Hematopoietic multipotent progenitor cell (in vitro differentiated cells): Measurements from ENCODE around the gene APBA1. TPM values are rescaled to one million over a fixed set of nuclear protein-coding genes. Genes with fewer than 3 reads are reported as not detected.

Experiments
- DNase-seq, 3 donors: peaks; one replicate each; pipeline ENCODE4 v3.0.0-alpha.2; 2011 to 2015; ENCODE audit warnings: low read depth in 2 of 3, low spot score in 2 of 3
- total RNA-seq: library from RNA; depleted of rRNA; stranded (reverse); fragments of >200 nt; gene quantifications from one replicate; pipeline ENCODE4 v1.2.3, GENCODE V29; 2012

APBA1 gene
- total RNA-seq, 1 donor = 0.27 TPM

DNA sequence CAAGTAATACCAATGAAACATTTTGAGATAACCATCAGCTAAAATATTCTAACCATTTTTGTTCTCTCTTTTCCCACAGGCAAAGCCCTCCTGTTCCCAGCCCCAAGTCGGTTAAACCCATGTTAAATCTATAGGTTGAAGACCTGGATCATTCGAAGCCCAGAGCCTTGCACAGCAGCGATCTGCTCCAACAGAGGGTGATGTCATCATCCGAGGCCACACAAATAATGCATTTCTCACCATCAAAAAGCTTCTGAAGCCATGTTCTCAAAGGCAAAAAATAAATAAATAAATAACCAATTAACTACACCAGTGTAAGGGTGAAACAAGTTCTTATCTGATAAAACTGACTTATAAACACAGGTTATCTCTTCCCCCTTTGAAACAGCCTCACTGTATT, 178.0 kb downstream of the APBA1 start:
- no peak for DNase-seq

- DNase-seq = no peak
Observed at GRCh38 chr9:69486498-69486897, 185.7 kb downstream of the APBA1 start.

GRCh38 chr9:69485466-69485865, 186.7 kb downstream of the APBA1 start:
- DNase-seq = no peak

DNA sequence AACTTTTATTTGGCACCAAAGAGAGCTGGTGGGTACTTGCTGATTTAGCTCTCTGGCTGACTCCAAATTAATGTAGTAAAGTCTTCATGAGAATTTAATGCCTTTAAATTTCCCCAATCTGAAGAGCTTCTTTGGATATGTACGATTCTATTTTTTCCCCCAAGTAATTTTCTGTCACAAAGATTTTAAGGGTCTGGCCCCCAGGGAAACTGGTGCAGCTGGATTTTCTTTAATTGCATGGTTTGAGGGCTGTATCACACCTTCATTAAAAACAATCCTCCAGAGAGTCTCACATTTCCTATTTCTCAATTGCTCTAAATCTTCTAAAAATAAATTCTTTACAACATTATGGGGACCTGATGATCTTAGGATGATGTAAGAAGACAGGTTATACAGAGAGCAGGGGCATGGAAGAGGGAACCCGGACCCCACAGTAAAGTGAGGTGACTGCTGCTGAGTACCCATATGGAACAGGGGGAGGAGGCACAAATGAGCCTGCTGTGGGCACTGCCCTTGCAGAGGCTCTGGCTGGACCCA, 188.2 kb downstream of the APBA1 start:
- no peak for DNase-seq

DNA sequence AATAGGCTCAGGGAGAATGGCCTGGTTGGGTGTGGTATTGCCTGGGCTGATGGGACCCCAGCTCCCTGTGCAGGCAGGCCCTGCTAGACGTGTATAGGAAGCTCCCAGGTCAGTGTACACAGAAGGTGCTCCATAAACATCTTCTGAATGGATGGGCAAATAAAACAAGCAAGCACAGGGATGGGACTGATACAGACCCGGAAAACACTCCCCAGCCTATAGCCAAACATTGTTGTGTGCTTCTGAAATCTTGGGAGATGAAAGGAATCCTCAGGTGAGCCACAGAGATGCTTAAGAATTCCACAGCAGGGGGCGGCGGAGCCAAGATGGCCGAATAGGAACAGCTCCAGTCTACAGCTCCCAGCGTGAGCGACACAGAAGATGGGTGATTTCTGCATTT, 195.4 kb downstream of the APBA1 start:
- no peak for DNase-seq

- no peak for DNase-seq
Observed at GRCh38 chr9:69476016-69476415, 196.2 kb downstream of the APBA1 start.

- DNase-seq = no peak
Observed at GRCh38 chr9:69474821-69475220, 197.3 kb downstream of the APBA1 start.

- DNase-seq = no peak
Observed at GRCh38 chr9:69472101-69472620, 200.0 kb downstream of the APBA1 start.

- no peak for DNase-seq
Observed at GRCh38 chr9:69471433-69471832, 200.7 kb downstream of the APBA1 start.

DNA sequence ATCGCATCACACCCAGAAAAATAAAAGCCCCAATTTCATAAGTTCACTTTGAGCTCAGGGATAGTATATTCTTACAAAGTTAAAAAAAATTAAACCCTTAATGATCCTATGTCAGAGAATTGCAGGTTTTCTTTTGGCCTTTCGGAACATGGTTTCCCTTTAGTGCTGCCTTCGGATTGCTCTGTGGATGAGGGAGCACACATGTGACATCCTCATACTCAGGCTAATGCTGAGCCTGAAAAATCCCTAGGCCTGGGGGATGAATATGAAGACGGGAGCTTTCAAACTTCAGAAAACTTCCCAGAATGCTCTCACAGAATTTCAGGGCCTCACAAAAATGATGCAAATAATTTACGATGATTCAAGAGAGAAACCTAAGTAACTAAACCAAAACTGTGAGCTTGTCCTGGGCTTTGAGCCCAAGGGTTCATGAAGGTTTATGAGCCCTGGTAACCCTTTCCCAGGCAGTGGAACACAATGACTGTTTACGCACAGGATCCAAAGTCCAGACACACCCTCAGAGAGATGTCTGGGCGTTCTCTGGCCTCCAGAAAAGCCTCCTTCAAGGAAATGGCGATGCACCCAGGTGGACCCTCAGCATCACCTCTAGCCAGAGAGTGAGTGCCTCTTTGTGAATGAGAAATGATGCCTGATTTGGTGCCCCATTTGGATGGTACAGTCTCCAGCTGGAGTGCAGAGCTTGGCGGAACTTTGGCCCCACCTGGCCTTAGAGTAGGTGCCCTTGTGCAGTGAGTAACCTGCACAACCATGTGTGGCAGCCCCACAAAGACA, 201.8 kb downstream of the APBA1 start:
- no peak for DNase-seq

- no peak for DNase-seq
Observed at GRCh38 chr9:69469136-69469535, 203.0 kb downstream of the APBA1 start.

DNA sequence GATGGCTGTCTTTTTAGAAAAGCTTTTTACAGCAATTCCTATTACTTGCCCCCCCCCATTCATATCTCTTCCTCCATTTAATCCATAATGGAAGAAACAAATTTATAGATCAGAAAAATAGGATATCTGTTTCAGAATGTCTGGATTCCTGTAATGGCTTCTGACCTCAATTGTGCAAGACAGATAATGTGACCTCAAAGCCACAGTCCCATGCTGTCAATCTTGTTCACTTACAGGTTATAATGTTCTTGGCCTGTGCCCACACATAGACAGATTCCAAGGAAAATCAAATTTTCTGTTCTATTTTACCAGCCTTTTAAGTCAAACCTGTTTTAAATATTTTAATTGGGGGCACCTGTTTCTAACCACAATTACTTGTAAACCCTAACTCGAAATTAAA, 203.8 kb downstream of the APBA1 start:
- DNase-seq = no peak

DNA sequence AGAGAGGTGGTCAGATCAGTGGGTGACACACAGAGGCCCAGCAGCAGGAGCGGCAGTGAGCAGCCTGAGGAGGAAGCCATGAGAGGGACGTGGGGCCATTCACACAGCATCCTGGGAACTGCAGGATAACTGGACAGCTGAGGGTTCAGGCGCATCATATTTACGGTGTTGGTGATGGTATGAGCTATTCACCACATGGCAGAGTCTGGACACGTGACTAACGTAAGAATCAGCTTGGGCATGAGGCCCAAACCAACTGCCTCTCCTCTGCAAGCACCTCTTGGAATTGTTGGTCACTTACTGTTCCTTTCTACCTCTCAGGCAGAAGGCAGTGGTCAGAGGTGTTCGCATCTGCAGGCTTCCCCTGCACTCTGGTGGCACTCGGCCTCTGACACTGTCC, 206.0 kb downstream of the APBA1 start:
- no peak for DNase-seq

- no peak for DNase-seq
Observed at GRCh38 chr9:69465473-69465872, 206.7 kb downstream of the APBA1 start.

DNA sequence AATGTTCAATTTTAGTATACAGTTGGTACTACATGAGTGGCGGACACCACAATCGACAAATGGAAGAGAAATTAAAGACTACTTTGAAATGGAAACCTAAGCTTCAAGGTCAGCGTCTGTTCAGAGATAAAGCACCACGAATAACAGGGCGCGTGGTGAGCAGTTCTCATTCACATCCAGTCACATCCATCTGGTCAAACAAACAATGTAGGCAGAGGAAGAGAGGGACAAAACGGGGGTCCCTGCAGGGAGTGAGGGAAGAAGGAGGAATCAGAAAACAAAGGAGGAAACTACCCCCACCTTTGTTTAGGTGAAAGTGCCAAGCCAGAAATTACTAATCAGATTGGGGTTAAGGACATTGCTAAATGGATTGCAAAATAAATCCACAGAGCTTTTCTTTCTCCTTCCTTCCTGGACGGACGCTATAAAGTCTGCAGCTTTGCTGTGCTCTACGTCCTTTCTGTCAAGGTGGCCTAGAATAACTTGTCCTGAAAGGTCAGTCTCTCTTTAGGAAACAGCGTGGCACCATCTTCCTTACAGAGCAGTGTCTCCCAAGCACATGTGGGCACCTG, 208.6 kb downstream of the APBA1 start:
- no peak for DNase-seq

- DNase-seq = no peak
Observed at GRCh38 chr9:69462394-69462793, 209.8 kb downstream of the APBA1 start.

- DNase-seq = no peak
Observed at GRCh38 chr9:69461103-69461887, 210.9 kb downstream of the APBA1 start.

DNA sequence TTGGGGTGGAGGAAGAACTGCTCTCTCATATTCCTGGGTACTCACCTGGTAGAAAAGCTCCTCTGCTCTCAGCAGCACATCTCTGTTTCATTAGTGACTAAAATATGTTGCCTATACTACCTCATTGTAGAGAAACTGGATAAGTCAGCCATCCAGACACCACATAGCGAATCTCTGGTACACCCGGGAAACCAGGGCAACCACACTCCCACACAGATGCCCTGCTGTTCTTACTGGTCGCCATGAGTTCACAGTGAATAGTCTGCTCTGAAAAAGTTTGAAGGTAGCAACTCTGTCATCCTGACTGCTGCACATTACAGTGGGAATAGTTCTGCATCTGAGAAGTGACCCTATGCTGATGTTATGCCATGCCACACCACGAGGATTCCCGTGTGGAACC, 212.2 kb downstream of the APBA1 start:
- DNase-seq = no peak

GRCh38 chr9:69458176-69458575, 214.0 kb downstream of the APBA1 start:
- no peak for DNase-seq

- DNase-seq = no peak
Observed at GRCh38 chr9:69456201-69456600, 216.0 kb downstream of the APBA1 start.

- DNase-seq = no peak
Observed at GRCh38 chr9:69455311-69455710, 216.9 kb downstream of the APBA1 start.
